A549 (cell line): ENCODE results near the gene S100A7A.

ENCODE experiments used
- CTCF ChIP-seq: fragments of >200 bp; sonication (Bioruptor Twin); formaldehyde crosslinking; IDR thresholded peaks from 3 replicates; pipeline ENCODE4 v1.5.1; 2016
- ZNF302 ChIP-seq: fragments of 250-450 bp; sonication (Bioruptor Pico); IDR thresholded peaks from 2 replicates; pipeline ENCODE4 v1.9.0; 2021; ENCODE audit warnings: inconsistent platforms, mild to moderate bottlenecking, moderate library complexity

- no peak for TF ChIP-seq ZNF302 (CRISPR knock-in tag)
- no peak for TF ChIP-seq CTCF
Observed at GRCh38 chr1:153375511-153375910, 40.8 kb upstream of the S100A7A start, which contains the start of gene S100A12.
